H1 (cell line): ENCODE measurements around the gene AFG1L. TPM values are rescaled to one million over a fixed set of nuclear protein-coding genes. Genes with fewer than 3 reads are reported as not detected.

Experiments used
- CTCF ChIA-PET: fragments of 300-600 bp; sonication (Branson Sonifier 250); formaldehyde crosslinking; loops from one replicate; lab custom pipeline; 2021; ENCODE audit not compliant: partially characterized antibody; lab: Charles Lee
- POLR2A ChIA-PET: fragments of 300-600 bp; sonication (Branson Sonifier 250); formaldehyde crosslinking; loops from one replicate; lab custom pipeline; 2021; ENCODE audit warnings: inconsistent platforms; ENCODE audit not compliant: partially characterized antibody; lab: Charles Lee
- DNase-seq, 2 experiments: peaks; one replicate each; pipeline versions ENCODE4 v3.0.0 to v3.0.0-alpha.2; 2010 to 2022; ENCODE audit warnings: low spot score in 2 of 2, low read depth in 1 of 2, mixed read lengths in 1 of 2
- FAIRE-seq: peaks from 2 replicates; lab custom pipeline; 2011; peaks lifted over from hg19 to GRCh38; lab: Jason Lieb, UNC
- H2AFZ ChIP-seq: 2 replicates; pipeline ENCODE4 v1.8.1; 2012; ENCODE audit warnings: low read length, inconsistent platforms
- H2AK5ac ChIP-seq: 2 replicates; pipeline ENCODE4 v1.6.1; 2013; ENCODE audit warnings: low read depth, low read length
- H2BK120ac ChIP-seq: replicated peaks from 2 replicates; pipeline ENCODE3; 2013; ENCODE audit warnings: low read depth, low read length, inconsistent platforms
- H2BK12ac ChIP-seq: 2 replicates; pipeline ENCODE4 v1.6.1; 2013; ENCODE audit warnings: low read depth, low read length
- H2BK15ac ChIP-seq: 2 replicates; pipeline ENCODE4 v1.6.1; 2013; ENCODE audit warnings: low read length
- H2BK20ac ChIP-seq: 2 replicates; pipeline ENCODE4 v1.6.1; 2013; ENCODE audit warnings: low read length
- H2BK5ac ChIP-seq: 2 replicates; pipeline ENCODE4 v1.6.1; 2013; ENCODE audit warnings: low read depth, low read length
- H3K14ac ChIP-seq: 2 replicates; pipeline ENCODE4 v1.6.1; 2013; ENCODE audit warnings: inconsistent platforms; ENCODE audit not compliant: insufficient read length
- H3K18ac ChIP-seq: 2 replicates; pipeline ENCODE4 v1.6.1; 2013; ENCODE audit warnings: low read length; ENCODE audit errors: extremely low read depth
- H3K23ac ChIP-seq: 2 replicates; pipeline ENCODE4 v1.6.1; 2013; ENCODE audit warnings: inconsistent platforms; ENCODE audit not compliant: insufficient read length
- H3K23me2 ChIP-seq: 2 replicates; pipeline ENCODE4 v1.6.1; 2013; ENCODE audit warnings: low read depth, low read length
- H3K27ac ChIP-seq: 2 replicates; pipeline ENCODE4 v1.6.1; 2011; ENCODE audit warnings: low read depth, low read length, inconsistent platforms
- H3K27me3 ChIP-seq, 4 experiments: replicated peaks in 1 of 4; 1 replicate in 1 of 4; 2 replicates in 3 of 4; pipeline versions ENCODE4 v1.6.1 to v1.8.1; 2011 to 2013; ENCODE audit warnings: low read length in 3 of 4, mild to moderate bottlenecking in 3 of 4, inconsistent platforms in 2 of 4, mixed read lengths in 2 of 4, moderate library complexity in 1 of 4; ENCODE audit not compliant: control insufficient read depth in 3 of 4, insufficient read depth in 3 of 4; ENCODE audit errors: extremely low read depth in 1 of 4
- H3K36me3 ChIP-seq, 4 experiments: 2 replicates each; pipeline versions ENCODE4 v1.6.1 to v1.8.1; 2011 to 2013; ENCODE audit warnings: mild to moderate bottlenecking in 4 of 4, low read length in 3 of 4, moderate library complexity in 2 of 4, control low read depth in 1 of 4, inconsistent platforms in 1 of 4; ENCODE audit not compliant: insufficient read depth in 4 of 4, control insufficient read depth in 2 of 4
- H3K4ac ChIP-seq: replicated peaks from 2 replicates; pipeline ENCODE3; 2013; ENCODE audit warnings: low read length, low read depth, mixed read lengths, inconsistent platforms; ENCODE audit not compliant: insufficient read length
- H3K4me1 ChIP-seq, 4 experiments: replicated peaks in 1 of 4; 1 replicate in 1 of 4; 2 replicates in 3 of 4; pipeline versions ENCODE4 v1.6.1 to v1.8.1; 2011 to 2013; ENCODE audit warnings: low read length in 3 of 4, inconsistent platforms in 2 of 4, mixed read lengths in 1 of 4; ENCODE audit not compliant: insufficient read depth in 4 of 4, control insufficient read depth in 3 of 4
- H3K4me2 ChIP-seq, 2 experiments: 2 replicates each; pipeline versions ENCODE4 v1.6.1 to v1.8.1; 2011 to 2013; ENCODE audit warnings: low read depth in 2 of 2, low read length in 2 of 2, control low read depth in 1 of 2, inconsistent platforms in 1 of 2, mild to moderate bottlenecking in 1 of 2; ENCODE audit not compliant: insufficient read depth in 1 of 2
- H3K4me3 ChIP-seq, 4 experiments: fragments of 200-600, 300-600 bp in 1 of 4; sonication (generic), shearing (Covaris generic), sonication (Bioruptor Twin) in 1 of 4; 2 replicates each; pipeline versions ENCODE4 v1.5.1 to v1.8.1; 2011 to 2016; ENCODE audit warnings: low read length in 4 of 4, low read depth in 3 of 4, control low read depth in 2 of 4, inconsistent platforms in 2 of 4, mild to moderate bottlenecking in 2 of 4, mixed read lengths in 1 of 4, moderate library complexity in 1 of 4; ENCODE audit not compliant: insufficient read depth in 2 of 4; ENCODE audit errors: extremely low read depth in 1 of 4
- H3K56ac ChIP-seq: replicated peaks from 2 replicates; pipeline ENCODE3; 2013; ENCODE audit warnings: low read depth, mild to moderate bottlenecking, mixed read lengths, low read length, inconsistent platforms; ENCODE audit not compliant: insufficient read length
- H3K79me1 ChIP-seq: 2 replicates; pipeline ENCODE4 v1.6.1; 2013; ENCODE audit warnings: low read depth, low read length, control low read depth
- H3K79me2 ChIP-seq, 2 experiments: 2 replicates each; pipeline versions ENCODE4 v1.6.1 to v1.8.1; 2012 to 2013; ENCODE audit warnings: low read length in 2 of 2, mild to moderate bottlenecking in 2 of 2, inconsistent platforms in 1 of 2; ENCODE audit not compliant: insufficient read depth in 2 of 2, control insufficient read depth in 1 of 2
- H3K9ac ChIP-seq, 4 experiments: replicated peaks in 1 of 4; 1 replicate in 1 of 4; 2 replicates in 3 of 4; pipeline versions ENCODE4 v1.6.1 to v1.8.1; 2011 to 2013; ENCODE audit warnings: low read depth in 3 of 4, low read length in 3 of 4, control low read depth in 2 of 4, mild to moderate bottlenecking in 2 of 4, moderate library complexity in 2 of 4, inconsistent platforms in 1 of 4; ENCODE audit errors: extremely low read depth in 1 of 4
- H3K9me3 ChIP-seq, 2 experiments: 2 replicates each; pipeline versions ENCODE4 v1.6.1 to v1.8.1; 2012 to 2013; ENCODE audit warnings: mild to moderate bottlenecking in 2 of 2, moderate library complexity in 2 of 2, control low read depth in 1 of 2, inconsistent platforms in 1 of 2, low read depth in 1 of 2, low read length in 1 of 2, mixed read lengths in 1 of 2; ENCODE audit not compliant: insufficient read depth in 2 of 2
- H4K20me1 ChIP-seq, 2 experiments: replicated peaks in 1 of 2; 2 replicates each; pipeline versions ENCODE3 to v1.8.1; 2011 to 2013; ENCODE audit warnings: inconsistent platforms in 2 of 2, low read length in 2 of 2, mild to moderate bottlenecking in 1 of 2; ENCODE audit not compliant: insufficient read depth in 2 of 2, control insufficient read depth in 1 of 2
- H4K5ac ChIP-seq: 2 replicates; pipeline ENCODE4 v1.6.1; 2013; ENCODE audit warnings: low read length, low read depth, mixed read lengths, inconsistent platforms; ENCODE audit not compliant: insufficient read length
- H4K8ac ChIP-seq: 2 replicates; pipeline ENCODE4 v1.8.0; 2013; ENCODE audit warnings: mild to moderate bottlenecking, moderate library complexity, low read length, inconsistent platforms; ENCODE audit not compliant: insufficient read depth; ENCODE audit errors: extremely low read depth
- H4K91ac ChIP-seq: replicated peaks from 2 replicates; pipeline ENCODE3; 2013; ENCODE audit warnings: low read length, mixed read lengths, inconsistent platforms; ENCODE audit not compliant: insufficient read length
- CHD1 ChIP-seq: IDR thresholded peaks from 2 replicates; pipeline ENCODE4 v1.6.1; 2012; ENCODE audit warnings: low read depth, low read length, improper control_type of control experiment
- CTBP2 ChIP-seq: IDR thresholded peaks from 2 replicates; pipeline ENCODE4 v1.7.0; 2011; ENCODE audit warnings: borderline replicate concordance, mild to moderate bottlenecking, moderate library complexity, mixed read lengths, low read length; ENCODE audit not compliant: insufficient read depth, insufficient read length
- EP300 ChIP-seq, 2 experiments: IDR thresholded peaks; 1 replicate in 1 of 2; 2 replicates in 1 of 2; pipeline ENCODE4 v1.6.1; 2011 to 2012; ENCODE audit warnings: low read depth in 2 of 2, low read length in 2 of 2, mild to moderate bottlenecking in 2 of 2, borderline replicate concordance in 1 of 2, inconsistent platforms in 1 of 2, moderate library complexity in 1 of 2
- HDAC6 ChIP-seq: IDR thresholded peaks from one replicate; pipeline ENCODE4 v1.7.1; 2012; ENCODE audit warnings: low read depth, mild to moderate bottlenecking, inconsistent platforms, low read length, moderate library complexity
- JUN ChIP-seq: IDR thresholded peaks from 2 replicates; pipeline ENCODE4 v1.6.1; 2011; ENCODE audit warnings: low read depth, mild to moderate bottlenecking, improper control_type of control experiment, low read length
- KDM4A ChIP-seq: IDR thresholded peaks from one replicate; pipeline ENCODE4 v1.7.1; 2012; ENCODE audit warnings: low read depth, mild to moderate bottlenecking, moderate library complexity, low read length, inconsistent platforms; ENCODE audit not compliant: severe bottlenecking
- NANOG ChIP-seq: IDR thresholded peaks from 2 replicates; pipeline ENCODE4 v1.6.1; 2011; ENCODE audit warnings: low read length, low read depth, mild to moderate bottlenecking, inconsistent platforms; ENCODE audit not compliant: insufficient read depth, poor library complexity, severe bottlenecking
- NRF1 ChIP-seq: IDR thresholded peaks from 2 replicates; pipeline ENCODE4 v1.6.1; 2011; ENCODE audit warnings: mild to moderate bottlenecking, low read depth, low read length, improper control_type of control experiment
- RAD21 ChIP-seq, 2 experiments: IDR thresholded peaks in 1 of 2; conservative IDR thresholded peaks in 1 of 2; 2 replicates each; pipeline ENCODE4 v1.6.1; 2011; ENCODE audit warnings: low read depth in 2 of 2, low read length in 2 of 2, improper control_type of control experiment in 1 of 2, inconsistent platforms in 1 of 2, mild to moderate bottlenecking in 1 of 2, moderate library complexity in 1 of 2
- RFX5 ChIP-seq: IDR thresholded peaks from 2 replicates; pipeline ENCODE4 v1.6.1; 2011; ENCODE audit warnings: low read depth, low read length, improper control_type of control experiment, borderline replicate concordance
- SIRT6 ChIP-seq: IDR thresholded peaks from one replicate; pipeline ENCODE4 v1.7.1; 2012; ENCODE audit warnings: low read length, inconsistent platforms
- SP4 ChIP-seq: IDR thresholded peaks from 2 replicates; pipeline ENCODE4 v1.6.1; 2012; ENCODE audit warnings: low read length, inconsistent platforms
- SRF ChIP-seq: IDR thresholded peaks from 2 replicates; pipeline ENCODE4 v1.6.1; 2011; ENCODE audit warnings: mild to moderate bottlenecking, low read depth, low read length, moderate library complexity
- WGBS, 2 experiments: shearing (Covaris generic) in 1 of 2; methylation state at CpG; one replicate each; pipeline versions ENCODE4 v1.1.6 to v1.1.7; 2013 to 2015; ENCODE audit warnings: low lambda C conversion rate in 2 of 2, mixed read lengths in 2 of 2, inconsistent platforms in 1 of 2, low coverage in 1 of 2, missing lambda C conversion rate in 1 of 2; ENCODE audit not compliant: insufficient replicate concordance in 2 of 2, insufficient coverage in 1 of 2, insufficient read length in 1 of 2; ENCODE audit errors: extremely low coverage in 1 of 2, missing lambda C conversion rate in 1 of 2; 5-methylcytosine and 5-hydroxymethylcytosine counted together
- polyA plus RNA-seq, 7 experiments: library from polyadenylated mRNA; depleted of rRNA in 3 of 7; stranded (reverse) in 5 of 7; unstranded in 2 of 7; fragments of >200 nt in 5 of 7; fragments of 200-250 nt in 2 of 7; gene quantifications; 1 replicate in 5 of 7; 2 replicates in 1 of 7; 4 replicates in 1 of 7; pipeline versions ENCODE4 v1.2.1 to v1.2.3, GENCODE V29; 2011 to 2013; ENCODE audit warnings: missing spikeins in 2 of 7, mixed read lengths in 2 of 7
- total RNA-seq: library from RNA; stranded (reverse); fragmentation: NEBNext Ultra II Directional; extraction: Animal tissue kit (Norgen Biotek cat#: 25700); gene quantifications from 2 replicates; pipeline ENCODE4 v1.2.1, GENCODE V29; 2021

Gene AFG1L
- total and polyA plus RNA-seq, 2 of the 8 experiments (the other 6 are each of a cell fraction or from before 2014, with no cell fraction given), result 0.98 to 5.7 TPM

GRCh38 chr6:108564178-108564577, 269.3 kb downstream of the AFG1L start:
- Histone ChIP-seq H4K8ac (no peak overlapping the region), H2BK12ac (no peak overlapping the region), H2BK5ac (no peak overlapping the region), H3K23ac (no peak overlapping the region), H4K20me1 (peaks cover 5 to 8% of the 10 kb centered on the region in 2 experiments), H3K9me3 (no peaks in the 10 kb centered on the region), H2AK5ac (no peak overlapping the region), H2BK15ac (no peak overlapping the region), H2AFZ (no peak overlapping the region), H2BK20ac (no peak overlapping the region), H3K56ac (no peak overlapping the region), H3K14ac (no peak overlapping the region), H3K4me1 (peaks cover 0 to 8% (median 1%) of the 10 kb centered on the region in 4 experiments; a peak in 4 of 7 replicates), H3K23me2 (peaks cover 9% of the 10 kb centered on the region; the same call in 1 of the 2 replicates), H3K9ac (no peak overlapping the region), H3K79me2 (peaks cover 3 to 65% of the 10 kb centered on the region in 2 experiments), H2BK120ac (no peak overlapping the region), H3K27me3 (peaks cover 0 to 10% (median 5%) of the 10 kb centered on the region in 4 experiments; a peak in 5 of 7 replicates), H3K4me3 (peak overlapping the region in 1 of 4 experiments; percentile 99; a peak in 2 of 8 replicates), H3K18ac (no peak overlapping the region), H3K4ac (no peak overlapping the region), H4K5ac (no peak overlapping the region), H4K91ac (no peak overlapping the region), H3K4me2 (no peak overlapping the region), H3K27ac (no peak overlapping the region), H3K79me1 (no peaks in the 10 kb centered on the region), H3K36me3 (peaks cover 0 to 3% (median 0%) of the 10 kb centered on the region in 4 experiments; a peak in 1 of 8 replicates)
- no peak for TF ChIP-seq NANOG
- no peak for TF ChIP-seq KDM4A
- TF ChIP-seq CTBP2, result no peak
- TF ChIP-seq HDAC6, result no peak
- no peak for TF ChIP-seq SRF
- no peak for TF ChIP-seq SP4
- no peak for TF ChIP-seq RFX5
- no peak for TF ChIP-seq JUN
- no peak for TF ChIP-seq CHD1
- no peak for TF ChIP-seq SIRT6
- no peak for TF ChIP-seq EP300 (IDR thresholded peaks at IDR 0.05; ENCODE audit: borderline replicate concordance in 1 of 2, low read depth in 2 of 2, low read length in 2 of 2)
- no peak for TF ChIP-seq NRF1
- no peak for TF ChIP-seq RAD21 (IDR thresholded peaks at IDR 0.05 in 1 of 2, conservative IDR thresholded peaks at IDR 0.05 in 1 of 2; ENCODE audit: low read depth in 2 of 2, low read length in 2 of 2)
- FAIRE-seq (no peak), DNase-seq (no peak)
- 44% methylated on average over 3 of the region's 3 CpGs; no CpG with 5 or more reads in 1 of the 2 experiments for WGBS, 2 experiments
- POLR2A ChIA-PET, result interaction anchor here (0.9 kb wide), 1 partner anchor 9 kb away, joined by 3 read pairs; no protein-coding TSS in a partner anchor
- CTCF ChIA-PET, result no interaction called here
